T-cell (primary cell): ENCODE measurements around the gene FAM185A. TPM values are rescaled to one million over a fixed set of nuclear protein-coding genes. Genes with fewer than 3 reads are reported as not detected.
"Not testable (repeated sequence)": the region's sequence is repeated elsewhere in the genome, so short reads cannot be mapped to it uniquely, and the experiment has no call there.

Experiments
- ATAC-seq, 4 experiments: fragments of 200-7000 bp in 3 of 4; fragments of 150-1000 bp in 1 of 4; cut with Tn5 transposase; replicated peaks in 1 of 4; 1 replicate in 3 of 4; 2 replicates in 1 of 4; pipeline ENCODE4 v1.10.0; 2021; ENCODE audit warnings: moderate library complexity in 3 of 4, mild to moderate bottlenecking in 2 of 4, moderate number of reproducible peaks in 1 of 4
- CTCF ChIA-PET, 2 donors: fragments of 300-600 bp; sonication (Branson Sonifier 250); formaldehyde crosslinking; loops; one replicate each; lab custom pipeline; 2022; ENCODE audit warnings: antibody characterized with exemption in 2 of 2; lab: Charles Lee
- POLR2A ChIA-PET, 2 donors: fragments of 300-600 bp; sonication (Branson Sonifier 250); formaldehyde crosslinking; loops; one replicate each; lab custom pipeline; 2022; ENCODE audit warnings: antibody characterized with exemption in 2 of 2; lab: Charles Lee
- DNase-seq, 35 experiments: peaks; one replicate each; pipeline versions ENCODE4 v3.0.0 to v3.0.0-alpha.2; 2013 to 2023
- H3K27ac ChIP-seq: one replicate; pipeline ENCODE4 v1.5.1; 2013; ENCODE audit warnings: low read length
- H3K27me3 ChIP-seq, 2 experiments: replicated peaks in 1 of 2; 1 replicate in 1 of 2; 2 replicates in 1 of 2; pipeline versions ENCODE4 v1.6.1 to v1.7.0; 2013; ENCODE audit warnings: low read length in 1 of 2, mixed read lengths in 1 of 2; ENCODE audit not compliant: control insufficient read depth in 2 of 2, insufficient read depth in 2 of 2; ENCODE audit errors: extremely low read depth in 1 of 2
- H3K36me3 ChIP-seq, 2 donors: 1 replicate in 1 of 2; 2 replicates in 1 of 2; pipeline versions ENCODE4 v1.6.1 to v1.7.0; 2013; ENCODE audit warnings: low read length in 1 of 2; ENCODE audit not compliant: control insufficient read depth in 2 of 2, insufficient read depth in 1 of 2; ENCODE audit errors: extremely low read depth in 1 of 2
- H3K4me1 ChIP-seq, 2 experiments: 1 replicate in 1 of 2; 2 replicates in 1 of 2; pipeline versions ENCODE4 v1.6.1 to v1.7.0; 2013; ENCODE audit warnings: low read length in 2 of 2, mixed read lengths in 1 of 2; ENCODE audit not compliant: insufficient read depth in 2 of 2, control insufficient read depth in 1 of 2; ENCODE audit errors: extremely low read depth in 1 of 2
- H3K4me3 ChIP-seq, 2 donors: 1 replicate in 1 of 2; 2 replicates in 1 of 2; pipeline versions ENCODE4 v1.5.1 to v1.7.0; 2013; ENCODE audit warnings: mild to moderate bottlenecking in 2 of 2, low read length in 1 of 2, moderate library complexity in 1 of 2; ENCODE audit not compliant: control insufficient read depth in 1 of 2; ENCODE audit errors: extremely low read depth in 1 of 2
- H3K9me3 ChIP-seq: 2 replicates; pipeline ENCODE4 v1.7.0; 2013
- H3K27ac Mint-ChIP-seq, 2 donors: one replicate each; pipeline ENCODE4 v1.8.0; 2020 to 2021; ENCODE audit warnings: mild to moderate bottlenecking in 2 of 2, mixed read lengths in 2 of 2
- H3K27me3 Mint-ChIP-seq, 2 donors: one replicate each; pipeline ENCODE4 v1.8.0; 2021 to 2022; ENCODE audit warnings: mixed read lengths in 2 of 2
- H3K36me3 Mint-ChIP-seq: one replicate; pipeline ENCODE4 v1.8.0; 2021; ENCODE audit warnings: mixed read lengths
- H3K4me1 Mint-ChIP-seq, 3 donors: one replicate each; pipeline ENCODE4 v1.8.0; 2020 to 2022; ENCODE audit warnings: mixed read lengths in 3 of 3, mild to moderate bottlenecking in 1 of 3
- H3K4me3 Mint-ChIP-seq, 3 donors: one replicate each; pipeline ENCODE4 v1.8.0; 2020 to 2022; ENCODE audit warnings: mild to moderate bottlenecking in 3 of 3, mixed read lengths in 3 of 3, moderate library complexity in 3 of 3
- H3K9me3 Mint-ChIP-seq, 3 donors: one replicate each; pipeline ENCODE4 v1.8.0; 2020 to 2022; ENCODE audit warnings: mixed read lengths in 3 of 3
- WGBS: methylation state at CpG from one replicate; pipeline ENCODE4 v1.1.5; 2013; ENCODE audit warnings: missing lambda C conversion rate; ENCODE audit not compliant: insufficient coverage; 5-methylcytosine and 5-hydroxymethylcytosine counted together
- total RNA-seq, 35 experiments: library from RNA in 6 of 35; stranded (reverse) in 6 of 35; fragments of 120-200 nt in 1 of 35; gene quantifications; one replicate each; pipeline versions ENCODE4 v1.2.1 to v1.2.4 and lab custom pipeline; 2013 to 2026

Gene FAM185A
- total RNA-seq, 5 donors from 2014 or later (not counting 1 experiment from before 2014, with no cell fraction given) = 6.4 to 15.7 (median 8.7) TPM

DNA sequence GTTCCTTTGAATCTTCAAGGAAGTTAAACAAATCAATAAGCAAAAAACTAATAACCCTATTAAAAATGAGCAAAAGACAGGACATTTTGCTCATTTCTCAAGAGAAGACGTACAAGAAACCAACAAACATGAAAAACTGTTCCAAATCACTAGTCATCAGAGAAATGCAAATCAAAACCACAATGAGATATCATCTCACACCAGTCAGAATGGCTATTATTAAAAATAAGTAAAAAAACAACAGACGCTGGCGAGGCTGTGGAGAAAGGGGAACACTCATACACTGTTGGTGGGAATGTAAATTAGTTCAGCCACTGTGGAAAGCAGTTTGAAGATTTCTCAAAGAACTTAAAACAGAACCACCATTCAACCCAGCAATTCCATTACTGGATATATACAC is 21.7 kb downstream of the FAM185A start:
- DNase-seq, POLR2A ChIA-PET, H3K27ac ChIP-seq, ATAC-seq, CTCF ChIA-PET, H3K27me3 Mint-ChIP-seq, H3K9me3 ChIP-seq, H3K9me3 Mint-ChIP-seq, H3K4me3 ChIP-seq, H3K27ac Mint-ChIP-seq, H3K4me1 ChIP-seq, H3K27me3 ChIP-seq, H3K36me3 Mint-ChIP-seq, H3K4me3 Mint-ChIP-seq, H3K36me3 ChIP-seq, H3K4me1 Mint-ChIP-seq: not testable (repeated sequence)
- no CpG with 5 or more reads among the region's 3 CpGs for WGBS

DNA sequence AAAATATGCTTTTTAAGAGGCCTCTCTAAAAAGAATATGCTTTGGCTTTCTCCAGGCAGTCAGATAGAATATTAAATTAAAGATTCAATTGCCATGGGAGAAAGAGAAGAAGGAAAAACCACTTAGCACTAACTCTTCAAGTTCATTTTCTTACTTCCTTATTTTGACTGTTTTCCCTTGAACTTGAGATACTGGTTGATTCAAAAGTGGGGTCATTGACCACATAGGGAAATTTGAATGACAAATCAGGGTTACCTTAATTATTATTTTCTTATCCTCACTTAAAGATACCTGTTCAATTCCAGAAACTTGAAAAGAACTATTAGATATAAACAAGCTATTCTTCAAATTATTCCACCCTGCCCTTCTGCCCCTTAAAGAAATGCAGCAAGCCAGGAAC is 27.4 kb downstream of the FAM185A start:
- ATAC-seq, DNase-seq, H3K4me3 ChIP-seq, POLR2A ChIA-PET, CTCF ChIA-PET, H3K4me1 Mint-ChIP-seq, H3K27me3 ChIP-seq, H3K9me3 ChIP-seq, H3K36me3 ChIP-seq, H3K27me3 Mint-ChIP-seq, H3K4me3 Mint-ChIP-seq, H3K27ac Mint-ChIP-seq, H3K9me3 Mint-ChIP-seq, H3K27ac ChIP-seq, H3K4me1 ChIP-seq: not testable (repeated sequence)
- peaks cover 24% of the 10 kb centered on the region for H3K36me3 Mint-ChIP-seq

DNA sequence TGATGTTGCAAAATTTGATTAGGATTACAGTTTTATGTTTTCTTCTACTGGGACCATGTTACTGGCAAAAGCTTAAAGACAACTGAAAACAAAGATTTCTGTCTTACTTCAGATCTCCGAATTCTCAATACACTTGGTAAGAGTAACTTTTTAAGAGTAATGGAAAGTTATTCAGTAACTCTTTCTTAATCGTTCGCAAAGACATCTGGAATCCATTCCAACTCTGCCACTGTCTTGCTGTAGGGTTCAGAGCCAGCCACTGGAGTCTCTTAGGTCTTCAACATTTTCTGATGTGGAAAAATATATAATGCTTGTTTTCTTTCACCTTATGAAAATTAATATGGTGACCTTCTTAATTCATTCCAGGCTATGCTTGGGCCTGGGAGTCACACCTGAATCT is 29.9 kb downstream of the FAM185A start:
- H3K9me3 Mint-ChIP-seq, H3K4me1 Mint-ChIP-seq, H3K27me3 ChIP-seq, H3K4me3 ChIP-seq, H3K4me3 Mint-ChIP-seq, H3K27ac Mint-ChIP-seq, H3K9me3 ChIP-seq, H3K27ac ChIP-seq, POLR2A ChIA-PET, CTCF ChIA-PET, DNase-seq, H3K27me3 Mint-ChIP-seq, H3K36me3 ChIP-seq, ATAC-seq, H3K4me1 ChIP-seq: not testable (repeated sequence)
- peaks cover 23% of the 10 kb centered on the region for H3K36me3 Mint-ChIP-seq
- WGBS = no CpG with 5 or more reads among the region's 3 CpGs

GRCh38 chr7:102780926-102781325 is 32.1 kb downstream of the FAM185A start:
- H3K9me3 ChIP-seq, POLR2A ChIA-PET, H3K27ac Mint-ChIP-seq, H3K36me3 ChIP-seq, H3K4me3 Mint-ChIP-seq, H3K27ac ChIP-seq, DNase-seq, H3K27me3 ChIP-seq, H3K9me3 Mint-ChIP-seq, CTCF ChIA-PET, ATAC-seq, H3K4me1 Mint-ChIP-seq, H3K27me3 Mint-ChIP-seq, H3K4me3 ChIP-seq, H3K4me1 ChIP-seq: not testable (repeated sequence)
- H3K36me3 Mint-ChIP-seq = peaks cover 19% of the 10 kb centered on the region
- 97% methylated on average over 10 of the region's 10 CpGs for WGBS

GRCh38 chr7:102788770-102789169 is 40.0 kb downstream of the FAM185A start:
- H3K4me3 Mint-ChIP-seq, H3K4me1 Mint-ChIP-seq, H3K27me3 Mint-ChIP-seq, H3K36me3 ChIP-seq, POLR2A ChIA-PET, ATAC-seq, H3K9me3 ChIP-seq, H3K9me3 Mint-ChIP-seq, DNase-seq, H3K27ac ChIP-seq, H3K4me1 ChIP-seq, H3K27ac Mint-ChIP-seq, CTCF ChIA-PET, H3K4me3 ChIP-seq, H3K27me3 ChIP-seq: not testable (repeated sequence)
- peaks cover 16% of the 10 kb centered on the region for H3K36me3 Mint-ChIP-seq
- no CpG with 5 or more reads among the region's 2 CpGs for WGBS

GRCh38 chr7:102790364-102791100 is 41.7 kb downstream of the FAM185A start:
- H3K4me1 ChIP-seq, H3K27me3 ChIP-seq, DNase-seq, H3K4me3 Mint-ChIP-seq, H3K4me3 ChIP-seq, H3K4me1 Mint-ChIP-seq, H3K36me3 ChIP-seq, H3K27ac Mint-ChIP-seq, ATAC-seq, H3K9me3 Mint-ChIP-seq, H3K27ac ChIP-seq, H3K27me3 Mint-ChIP-seq, CTCF ChIA-PET, H3K9me3 ChIP-seq: not testable (repeated sequence)
- H3K36me3 Mint-ChIP-seq = peaks cover 25% of the 10 kb centered on the region
- WGBS = no CpG with 5 or more reads among the region's 4 CpGs
- POLR2A ChIA-PET = interaction anchor here in 1 of 2 donors (0.6 kb wide), 1 partner anchor 24 kb away, joined by 3 read pairs; no protein-coding TSS in a partner anchor

DNA sequence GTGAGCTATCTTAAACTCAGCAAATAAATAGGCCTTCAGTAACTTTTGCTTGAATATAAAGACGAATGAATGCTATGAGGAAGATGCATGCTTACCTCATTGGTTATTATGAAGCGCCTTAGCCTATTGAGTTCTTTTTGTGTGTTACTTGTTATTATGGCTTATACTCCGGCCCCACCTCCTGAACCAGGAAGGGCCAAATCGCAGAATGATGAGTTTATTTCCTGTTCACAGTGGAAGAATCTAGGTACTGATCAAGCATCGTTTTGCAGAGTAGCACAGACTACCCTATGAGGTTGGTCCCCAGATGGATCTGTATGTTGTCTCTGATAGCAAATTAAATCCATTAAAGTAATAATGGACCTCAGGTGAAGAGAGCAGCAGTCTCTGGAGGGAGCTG is 42.6 kb downstream of the FAM185A start:
- POLR2A ChIA-PET, H3K27me3 ChIP-seq: not testable (repeated sequence)

More for the DNA sequence above, 42.6 kb downstream of the FAM185A start:
- H3K36me3 Mint-ChIP-seq = peaks cover 28% of the 10 kb centered on the region
- H3K27ac Mint-ChIP-seq, H3K4me3 Mint-ChIP-seq, H3K9me3 ChIP-seq, H3K27ac ChIP-seq, DNase-seq, H3K4me1 ChIP-seq, H3K27me3 Mint-ChIP-seq, ATAC-seq, H3K4me3 ChIP-seq, H3K9me3 Mint-ChIP-seq, H3K36me3 ChIP-seq, CTCF ChIA-PET, H3K4me1 Mint-ChIP-seq: not testable (repeated sequence)
- no CpG with 5 or more reads among the region's 5 CpGs for WGBS
